Measurements from ENCODE around the gene ZNF276. TPM values are rescaled to one million over a fixed set of nuclear protein-coding genes. Genes with fewer than 3 reads are reported as not detected.

ZNF276 gene
- total RNA-seq, 1 experiment from 2014 or later = 28.8 TPM

DNA sequence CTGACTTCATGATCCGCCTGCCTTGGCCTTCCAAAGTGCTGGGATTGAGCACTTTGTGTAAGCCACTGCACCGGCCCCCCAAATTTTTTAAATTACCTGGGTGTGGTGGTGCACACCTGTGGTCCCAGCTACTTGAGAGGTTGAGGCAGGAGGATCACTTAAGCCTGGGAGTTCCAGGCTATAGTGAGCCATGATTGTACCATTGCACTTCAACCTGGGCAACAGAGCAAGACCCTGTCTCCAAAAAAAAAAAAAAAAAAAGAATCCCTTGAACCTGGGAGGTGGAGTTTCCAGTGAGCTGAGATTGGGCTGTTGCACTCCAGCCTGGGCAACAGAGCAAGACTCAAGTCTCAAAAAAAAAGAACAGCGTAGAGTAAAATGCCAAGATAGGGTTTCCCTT lies 15.2 kb downstream of the ZNF276 start:
- Histone ChIP-seq H3F3A (ENCODE audit: insufficient read depth, low read depth) (peaks cover 16% of the 10 kb centered on the region), H3K4me2 (no peak overlapping the region), H3K27me3 (ENCODE audit: insufficient read depth, low read depth) (no peaks in the 10 kb centered on the region), H3K9me3 (ENCODE audit: insufficient read depth, low read depth) (no peaks in the 10 kb centered on the region), H2AFZ (no peak overlapping the region), H3K4me1 (replicated peaks; ENCODE audit: insufficient read depth) (no peaks in the 10 kb centered on the region), H3K9me2 (ENCODE audit: insufficient read depth) (no peaks in the 10 kb centered on the region), H3K27ac (no peak overlapping the region), H3K79me2 (ENCODE audit: low read depth) (no peaks in the 10 kb centered on the region), H3K36me3 (ENCODE audit: low read depth) (peaks cover 12% of the 10 kb centered on the region; the same call in 1 of the 2 replicates), H3K4me3 (no peak overlapping the region), H4K20me1 (ENCODE audit: insufficient read depth) (peaks cover 11% of the 10 kb centered on the region; the same call in 1 of the 2 replicates)
- no TSS peak for BruUV-seq (replicated peaks)
- DNase-seq = no peak
- TF ChIP-seq, protein P1, sequence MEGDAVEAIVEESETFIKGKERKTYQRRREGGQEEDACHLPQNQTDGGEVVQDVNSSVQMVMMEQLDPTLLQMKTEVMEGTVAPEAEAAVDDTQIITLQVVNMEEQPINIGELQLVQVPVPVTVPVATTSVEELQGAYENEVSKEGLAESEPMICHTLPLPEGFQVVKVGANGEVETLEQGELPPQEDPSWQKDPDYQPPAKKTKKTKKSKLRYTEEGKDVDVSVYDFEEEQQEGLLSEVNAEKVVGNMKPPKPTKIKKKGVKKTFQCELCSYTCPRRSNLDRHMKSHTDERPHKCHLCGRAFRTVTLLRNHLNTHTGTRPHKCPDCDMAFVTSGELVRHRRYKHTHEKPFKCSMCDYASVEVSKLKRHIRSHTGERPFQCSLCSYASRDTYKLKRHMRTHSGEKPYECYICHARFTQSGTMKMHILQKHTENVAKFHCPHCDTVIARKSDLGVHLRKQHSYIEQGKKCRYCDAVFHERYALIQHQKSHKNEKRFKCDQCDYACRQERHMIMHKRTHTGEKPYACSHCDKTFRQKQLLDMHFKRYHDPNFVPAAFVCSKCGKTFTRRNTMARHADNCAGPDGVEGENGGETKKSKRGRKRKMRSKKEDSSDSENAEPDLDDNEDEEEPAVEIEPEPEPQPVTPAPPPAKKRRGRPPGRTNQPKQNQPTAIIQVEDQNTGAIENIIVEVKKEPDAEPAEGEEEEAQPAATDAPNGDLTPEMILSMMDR (conservative IDR thresholded peaks at IDR 0.05) = no peak
- TF ChIP-seq EZH2 (IDR thresholded peaks at IDR 0.05; ENCODE audit: low read depth) = no peak
- ChIA-PET POLR2A (ENCODE audit: unreplicated experiment) (no interaction called here), CTCF (interaction anchor here (0.7 kb wide), 1 partner anchor 137 kb away, joined by 4 read pairs; no protein-coding TSS in a partner anchor)
- intact Hi-C loops (cut with micrococcal nuclease; ENCODE audit: unreplicated experiment) = no loop called here

GRCh38 chr16:89737341-89738071 lies 16.2 kb downstream of the ZNF276 start:
- Histone ChIP-seq H2AFZ (no peak overlapping the region), H3K4me2 (no peak overlapping the region), H3K27me3 (ENCODE audit: insufficient read depth, low read depth) (no peaks in the 10 kb centered on the region), H3K36me3 (ENCODE audit: low read depth) (peaks cover 12% of the 10 kb centered on the region; the same call in 1 of the 2 replicates), H4K20me1 (ENCODE audit: insufficient read depth) (peaks cover 11% of the 10 kb centered on the region; the same call in 1 of the 2 replicates), H3K79me2 (ENCODE audit: low read depth) (no peaks in the 10 kb centered on the region), H3K9me2 (ENCODE audit: insufficient read depth) (no peaks in the 10 kb centered on the region), H3K9me3 (ENCODE audit: insufficient read depth, low read depth) (no peaks in the 10 kb centered on the region), H3K27ac (no peak overlapping the region), H3K4me1 (replicated peaks; ENCODE audit: insufficient read depth) (no peaks in the 10 kb centered on the region), H3K4me3 (no peak overlapping the region), H3F3A (ENCODE audit: insufficient read depth, low read depth) (peaks cover 13% of the 10 kb centered on the region)
- TF ChIP-seq, protein P1 (conservative IDR thresholded peaks at IDR 0.05) = no peak
- no peak for TF ChIP-seq EZH2 (IDR thresholded peaks at IDR 0.05; ENCODE audit: low read depth)
- BruUV-seq (replicated peaks) = no TSS peak
- ChIA-PET POLR2A (ENCODE audit: unreplicated experiment) (no interaction called here), CTCF (no interaction called here)
- intact Hi-C loops (cut with micrococcal nuclease; ENCODE audit: unreplicated experiment) = no loop called here
- DNase-seq = no peak

- Histone ChIP-seq H4K20me1 (ENCODE audit: insufficient read depth) (peaks cover 11% of the 10 kb centered on the region; the same call in 1 of the 2 replicates), H3K36me3 (ENCODE audit: low read depth) (peaks cover 12% of the 10 kb centered on the region; the same call in 1 of the 2 replicates), H3K79me2 (ENCODE audit: low read depth) (no peaks in the 10 kb centered on the region), H3K27me3 (ENCODE audit: insufficient read depth, low read depth) (no peaks in the 10 kb centered on the region), H3K9me2 (ENCODE audit: insufficient read depth) (no peaks in the 10 kb centered on the region), H3F3A (ENCODE audit: insufficient read depth, low read depth) (peaks cover 13% of the 10 kb centered on the region), H3K4me2 (no peak overlapping the region), H2AFZ (no peak overlapping the region), H3K9me3 (ENCODE audit: insufficient read depth, low read depth) (no peaks in the 10 kb centered on the region), H3K27ac (no peak overlapping the region), H3K4me1 (replicated peaks; ENCODE audit: insufficient read depth) (no peaks in the 10 kb centered on the region), H3K4me3 (no peak overlapping the region)
- no peak for DNase-seq
- no TSS peak for BruUV-seq (replicated peaks)
- ChIA-PET CTCF (no interaction called here), POLR2A (ENCODE audit: unreplicated experiment) (no interaction called here)
- TF ChIP-seq, protein P1 (conservative IDR thresholded peaks at IDR 0.05) = no peak
- no peak for TF ChIP-seq EZH2 (IDR thresholded peaks at IDR 0.05; ENCODE audit: low read depth)
- intact Hi-C loops (cut with micrococcal nuclease; ENCODE audit: unreplicated experiment) = no loop called here
These were observed 16.7 kb downstream of the ZNF276 start for GRCh38 chr16:89738072-89738377.
